Retinal pigment epithelial cell (primary cell): ENCODE data around the gene ZDHHC7.

ENCODE experiments used
- DNase-seq: peaks from one replicate; pipeline ENCODE4 v3.0.0-alpha.2; 2010; ENCODE audit warnings: low read depth
- H3K4me3 ChIP-seq: 2 replicates; pipeline ENCODE4 v1.5.1; 2011; ENCODE audit warnings: mild to moderate bottlenecking, low read length, control low read depth, moderate library complexity
- TF ChIP-seq, protein P1 (sequence below): conservative IDR thresholded peaks from 2 replicates; pipeline ENCODE4 v1.5.1; 2011; ENCODE audit warnings: low read depth, low read length, control low read depth, inconsistent platforms

Gene ZDHHC7

DNA sequence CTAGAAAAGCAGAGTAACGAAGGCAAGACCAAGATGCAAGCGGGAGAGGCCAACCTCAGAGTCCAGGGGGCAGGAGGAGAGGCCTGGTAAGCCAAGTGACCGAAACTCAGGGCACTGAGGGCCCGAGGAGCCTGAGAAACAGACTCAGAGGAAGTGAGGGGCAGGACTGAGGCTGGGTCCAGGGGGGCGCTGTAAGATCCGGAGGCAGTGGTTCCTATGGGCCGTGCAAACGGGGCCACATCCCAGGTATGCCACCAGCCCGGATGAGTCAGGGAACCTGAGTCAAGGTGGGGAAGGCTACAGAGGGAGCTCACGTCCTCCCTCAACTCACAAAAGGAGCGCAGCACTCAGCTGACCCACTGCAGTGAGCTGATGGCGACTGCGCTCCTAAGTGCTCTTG lies 8.3 kb downstream of the ZDHHC7 start:
- TF ChIP-seq, protein P1, sequence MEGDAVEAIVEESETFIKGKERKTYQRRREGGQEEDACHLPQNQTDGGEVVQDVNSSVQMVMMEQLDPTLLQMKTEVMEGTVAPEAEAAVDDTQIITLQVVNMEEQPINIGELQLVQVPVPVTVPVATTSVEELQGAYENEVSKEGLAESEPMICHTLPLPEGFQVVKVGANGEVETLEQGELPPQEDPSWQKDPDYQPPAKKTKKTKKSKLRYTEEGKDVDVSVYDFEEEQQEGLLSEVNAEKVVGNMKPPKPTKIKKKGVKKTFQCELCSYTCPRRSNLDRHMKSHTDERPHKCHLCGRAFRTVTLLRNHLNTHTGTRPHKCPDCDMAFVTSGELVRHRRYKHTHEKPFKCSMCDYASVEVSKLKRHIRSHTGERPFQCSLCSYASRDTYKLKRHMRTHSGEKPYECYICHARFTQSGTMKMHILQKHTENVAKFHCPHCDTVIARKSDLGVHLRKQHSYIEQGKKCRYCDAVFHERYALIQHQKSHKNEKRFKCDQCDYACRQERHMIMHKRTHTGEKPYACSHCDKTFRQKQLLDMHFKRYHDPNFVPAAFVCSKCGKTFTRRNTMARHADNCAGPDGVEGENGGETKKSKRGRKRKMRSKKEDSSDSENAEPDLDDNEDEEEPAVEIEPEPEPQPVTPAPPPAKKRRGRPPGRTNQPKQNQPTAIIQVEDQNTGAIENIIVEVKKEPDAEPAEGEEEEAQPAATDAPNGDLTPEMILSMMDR, result no peak
- H3K4me3 ChIP-seq, result no peak overlapping the region
- no peak for DNase-seq

- no peak overlapping the region for H3K4me3 ChIP-seq
- no peak for DNase-seq
- TF ChIP-seq, protein P1, result no peak
Measured at GRCh38 chr16:85002608-85003007, 8.7 kb downstream of the ZDHHC7 start.

DNA sequence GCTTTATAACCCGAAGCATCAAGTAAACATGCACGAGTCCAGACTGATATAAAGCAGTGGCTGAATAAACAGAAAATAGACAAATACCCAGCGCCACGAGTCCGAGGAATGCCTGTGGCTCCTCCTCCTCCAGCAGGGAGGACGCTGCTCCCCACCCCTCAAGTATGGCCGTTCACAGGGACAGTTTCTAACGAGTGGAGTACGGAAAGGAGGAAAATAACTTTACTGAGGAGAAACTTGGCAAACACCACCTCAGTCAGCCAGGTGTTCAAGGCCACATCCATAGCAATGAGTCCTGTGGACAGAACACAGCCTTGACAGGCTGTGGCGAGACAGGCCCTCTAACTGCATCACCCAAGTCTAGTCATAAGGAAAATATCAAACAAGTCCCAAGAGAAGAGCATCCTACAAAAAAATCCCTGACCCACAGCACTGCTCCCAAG lies 9.2 kb downstream of the ZDHHC7 start:
- TF ChIP-seq, protein P1, result no peak
- DNase-seq, result no peak
- H3K4me3 ChIP-seq, result no peak overlapping the region

DNA sequence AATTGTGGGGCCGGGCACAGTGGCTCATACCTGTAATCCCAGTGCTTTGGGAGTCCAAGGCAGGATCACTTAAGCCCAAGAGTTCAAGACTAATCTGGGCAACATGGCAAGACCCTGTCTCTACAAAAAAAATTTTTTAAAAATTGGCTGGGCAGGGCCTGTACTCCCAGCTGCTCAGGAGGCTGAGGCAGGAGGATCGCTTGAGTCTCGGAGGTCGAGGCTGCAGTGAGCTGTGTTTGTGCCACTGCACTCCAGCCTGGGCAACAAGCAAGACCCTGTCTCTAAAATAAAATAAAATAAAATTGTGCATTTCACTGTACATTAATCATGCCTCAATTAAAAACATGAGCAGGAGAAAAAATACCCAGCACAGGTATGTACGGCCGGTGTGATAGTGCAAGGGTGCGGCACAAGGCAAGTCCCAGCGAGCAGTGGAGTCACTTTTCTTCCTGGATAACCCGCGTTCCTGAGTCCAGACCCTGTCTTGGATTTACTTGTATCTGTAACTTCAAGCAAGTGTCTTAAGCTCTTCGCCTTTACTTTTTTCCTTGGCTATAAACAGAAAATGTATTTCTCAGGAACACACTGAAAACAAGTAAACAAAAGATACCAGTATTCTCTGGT lies 11.4 kb downstream of the ZDHHC7 start:
- no peak overlapping the region for H3K4me3 ChIP-seq
- no peak for DNase-seq
- TF ChIP-seq, protein P1, result no peak

DNA sequence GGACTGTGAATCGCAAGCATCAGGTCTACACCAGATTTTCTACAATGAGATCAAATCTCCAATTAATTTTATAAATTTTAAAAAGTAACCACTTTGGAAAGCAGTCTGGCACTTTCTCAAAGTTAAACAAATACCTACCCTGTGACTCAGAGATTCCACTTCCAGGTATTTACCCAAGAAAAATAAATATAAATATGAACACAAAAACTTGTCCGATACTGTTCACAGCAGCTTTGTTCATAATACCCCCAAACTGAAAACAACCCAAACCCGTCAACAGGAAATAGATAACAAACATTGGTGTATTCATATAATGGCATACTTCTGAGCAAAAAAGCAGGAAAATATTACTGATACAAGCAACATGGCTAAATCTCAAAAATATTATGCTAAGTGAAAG lies 12.1 kb downstream of the ZDHHC7 start:
- TF ChIP-seq, protein P1, result no peak
- DNase-seq, result no peak
- H3K4me3 ChIP-seq, result no peak overlapping the region

DNA sequence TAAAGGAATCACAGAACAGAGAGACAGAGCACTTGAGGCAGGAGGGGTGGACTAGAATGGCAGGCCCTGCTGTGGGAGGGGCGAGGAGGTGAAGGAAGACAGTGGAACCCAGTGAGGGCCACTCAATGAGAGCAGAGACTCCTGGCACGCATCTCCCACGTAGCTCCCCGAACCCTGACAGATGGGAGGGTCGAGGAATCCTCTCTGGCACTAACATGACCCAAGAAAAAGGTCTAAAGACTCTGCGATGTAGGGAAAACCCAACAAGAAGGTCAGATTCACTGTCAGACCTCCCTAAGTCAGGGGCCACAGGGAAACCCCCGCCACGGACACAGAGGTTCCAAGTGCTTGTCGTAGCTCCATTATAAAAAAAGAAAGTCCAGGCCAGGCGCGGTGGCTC lies 15.0 kb downstream of the ZDHHC7 start:
- TF ChIP-seq, protein P1, result no peak
- DNase-seq, result no peak
- H3K4me3 ChIP-seq, result no peak overlapping the region

GRCh38 chr16:84995663-84996062 lies 15.7 kb downstream of the ZDHHC7 start:
- TF ChIP-seq, protein P1, result no peak
- H3K4me3 ChIP-seq, result no peak overlapping the region
- DNase-seq, result no peak
